ENCODE measurements around the gene EMILIN3.

EMILIN3 gene

GRCh38 chr20:41380551-41381193 is 14.1 kb upstream of the EMILIN3 start:
- no peak for DNase-seq (ENCODE audit: low read depth)
- H3K4me3 ChIP-seq (ENCODE audit: control insufficient read depth, low read depth, low read length) = no peak overlapping the region
- no peak for TF ChIP-seq CTCF (IDR thresholded peaks at IDR 0.05; ENCODE audit: control insufficient read depth, insufficient read depth, low read depth, low read length, missing control alignments)

- no peak for DNase-seq (ENCODE audit: low read depth)
- no peak for TF ChIP-seq CTCF (IDR thresholded peaks at IDR 0.05; ENCODE audit: control insufficient read depth, insufficient read depth, low read depth, low read length, missing control alignments)
- H3K4me3 ChIP-seq (ENCODE audit: control insufficient read depth, low read depth, low read length) = no peak overlapping the region
Measured at GRCh38 chr20:41379551-41379950, 12.9 kb upstream of the EMILIN3 start.

- DNase-seq (ENCODE audit: low read depth) = no peak
- no peak overlapping the region for H3K4me3 ChIP-seq (ENCODE audit: control insufficient read depth, low read depth, low read length)
- TF ChIP-seq CTCF (IDR thresholded peaks at IDR 0.05; ENCODE audit: control insufficient read depth, insufficient read depth, low read depth, low read length, missing control alignments) = no peak
Measured at GRCh38 chr20:41377275-41377674, 10.7 kb upstream of the EMILIN3 start.

- no peak for TF ChIP-seq CTCF (IDR thresholded peaks at IDR 0.05; ENCODE audit: control insufficient read depth, insufficient read depth, low read depth, low read length, missing control alignments)
- no peak for DNase-seq (ENCODE audit: low read depth)
Measured at GRCh38 chr20:41376349-41376748, 9.7 kb upstream of the EMILIN3 start.

GRCh38 chr20:41375846-41376245 is 9.2 kb upstream of the EMILIN3 start:
- no peak for DNase-seq (ENCODE audit: low read depth)
- H3K4me3 ChIP-seq (ENCODE audit: control insufficient read depth, low read depth, low read length) = no peak overlapping the region
- no peak for TF ChIP-seq CTCF (IDR thresholded peaks at IDR 0.05; ENCODE audit: control insufficient read depth, insufficient read depth, low read depth, low read length, missing control alignments)

More at GRCh38 chr20:41376349-41376748, 9.7 kb upstream of the EMILIN3 start:
- H3K4me3 ChIP-seq (ENCODE audit: control insufficient read depth, low read depth, low read length) = no peak overlapping the region

GRCh38 chr20:41373931-41374920 is 7.6 kb upstream of the EMILIN3 start:
- no peak for TF ChIP-seq CTCF (IDR thresholded peaks at IDR 0.05; ENCODE audit: control insufficient read depth, insufficient read depth, low read depth, low read length, missing control alignments)
- DNase-seq (ENCODE audit: low read depth) = no peak

More at GRCh38 chr20:41373931-41374920, 7.6 kb upstream of the EMILIN3 start:
- no peak overlapping the region for H3K4me3 ChIP-seq (ENCODE audit: control insufficient read depth, low read depth, low read length)
